ENCODE results near the gene PHYHIPL.

PHYHIPL gene

GRCh38 chr10:59285073-59285472, 108.6 kb downstream of the PHYHIPL start:
- DNase-seq (ENCODE audit: low read depth, low spot score) = no peak
- H3K27ac ChIP-seq = no peak overlapping the region

GRCh38 chr10:59285848-59286247, 109.4 kb downstream of the PHYHIPL start:
- no peak overlapping the region for H3K27ac ChIP-seq
- DNase-seq (ENCODE audit: low read depth, low spot score) = no peak

GRCh38 chr10:59287587-59288255, 111.3 kb downstream of the PHYHIPL start:
- no peak overlapping the region for H3K27ac ChIP-seq
- no peak for DNase-seq (ENCODE audit: low read depth, low spot score)

GRCh38 chr10:59289853-59290252, 113.4 kb downstream of the PHYHIPL start:
- H3K27ac ChIP-seq = no peak overlapping the region
- DNase-seq (ENCODE audit: low read depth, low spot score) = no peak

GRCh38 chr10:59290448-59290847, 114.0 kb downstream of the PHYHIPL start:
- no peak for DNase-seq (ENCODE audit: low read depth, low spot score)
- no peak overlapping the region for H3K27ac ChIP-seq
